NCI-H1436 (cell line): ENCODE measurements around the gene FURIN.
"Not testable (repeated sequence)": the region's sequence is repeated elsewhere in the genome, so short reads cannot be mapped to it uniquely, and the experiment has no call there.

Experiments
- DNase-seq: peaks from one replicate; lab custom pipeline; 2025; lab: John Stamatoyannopoulos, UW

FURIN gene

GRCh38 chr15:90870354-90871138 is 2.2 kb downstream of the FURIN start:
- DNase-seq: no peak

DNA sequence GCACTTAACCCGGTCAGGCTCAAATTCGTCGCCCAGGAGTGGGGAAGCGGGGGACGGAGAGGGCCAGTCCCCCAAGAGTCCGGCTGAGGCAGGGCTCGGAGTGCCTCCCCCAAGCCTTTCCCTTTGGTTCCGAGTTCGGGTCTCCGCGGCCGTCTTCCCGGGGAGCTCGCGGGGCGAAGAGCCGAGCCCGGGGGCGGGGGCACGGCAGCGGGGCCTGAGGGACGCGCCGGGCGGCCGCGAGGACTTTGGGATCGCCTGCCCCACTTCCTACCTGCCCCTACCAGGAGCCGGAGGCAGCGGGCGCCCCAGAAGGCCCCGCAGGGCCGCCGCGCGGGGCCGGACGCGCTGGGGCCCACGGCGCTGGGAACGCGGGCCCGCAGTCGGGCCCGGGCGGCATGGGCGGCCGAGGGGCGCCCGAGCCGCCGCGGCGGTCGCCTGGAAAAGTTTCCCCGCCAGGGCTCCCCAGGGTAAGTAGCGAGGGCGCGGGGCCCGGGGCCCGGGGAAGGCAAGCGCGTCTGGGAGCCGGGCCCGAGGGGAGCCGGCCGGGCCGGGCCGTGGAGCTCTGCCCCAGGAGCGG is 2.8 kb downstream of the FURIN start:
- no peak for DNase-seq

DNA sequence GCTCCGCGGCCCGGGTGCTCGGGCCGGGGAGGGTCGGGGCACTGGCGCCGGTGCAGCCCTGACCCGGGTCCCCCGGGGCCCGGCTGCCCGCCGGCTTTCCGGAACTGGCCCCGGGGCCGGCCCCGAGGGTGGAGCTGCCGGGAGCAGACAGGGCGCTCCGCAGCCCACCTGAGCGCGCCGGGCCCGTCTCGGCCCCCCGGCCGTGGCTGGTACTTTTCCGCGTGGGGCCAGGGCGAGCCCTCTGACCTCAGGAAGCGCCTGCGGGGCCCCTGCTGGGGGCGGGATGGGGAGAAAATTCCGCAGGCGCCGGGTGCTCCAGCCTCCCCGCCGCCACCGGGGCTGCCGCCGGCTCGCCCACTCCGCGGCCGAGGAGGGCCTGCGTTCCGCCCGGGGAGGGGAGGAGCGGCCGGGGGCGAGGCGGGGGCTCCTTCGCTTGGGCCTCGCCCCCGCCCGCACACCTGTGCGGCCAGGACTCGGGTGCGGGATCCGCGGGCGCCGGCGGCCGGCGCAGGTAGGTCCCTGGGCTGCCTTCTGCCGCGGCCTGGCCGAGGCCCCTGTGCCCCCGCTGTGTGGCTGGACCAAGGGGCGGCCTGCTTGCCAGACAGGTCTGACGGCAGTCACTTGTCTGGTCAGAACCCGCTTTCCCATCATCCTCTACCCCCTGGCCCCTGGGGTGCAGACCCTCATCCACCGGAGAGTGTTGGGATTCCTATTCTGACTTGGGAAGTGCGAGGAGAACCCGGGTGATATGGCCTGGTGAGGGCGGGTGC is 3.5 kb downstream of the FURIN start:
- DNase-seq: no peak

- DNase-seq: no peak
Measured at GRCh38 chr15:90872486-90873184, 4.2 kb downstream of the FURIN start.

- DNase-seq: no peak
Measured at GRCh38 chr15:90873488-90873997, 5.2 kb downstream of the FURIN start.

GRCh38 chr15:90873998-90874605 is 5.7 kb downstream of the FURIN start:
- no peak for DNase-seq

- not testable (repeated sequence) for DNase-seq
Measured at GRCh38 chr15:90874986-90875385, 6.6 kb downstream of the FURIN start.

- no peak for DNase-seq
Measured at GRCh38 chr15:90875549-90875981, 7.2 kb downstream of the FURIN start.

- no peak for DNase-seq
Measured at GRCh38 chr15:90876046-90876445, 7.7 kb downstream of the FURIN start.

- DNase-seq: no peak
Measured at GRCh38 chr15:90876512-90877170, 8.3 kb downstream of the FURIN start.

GRCh38 chr15:90877315-90877714 is 8.9 kb downstream of the FURIN start:
- DNase-seq: no peak

DNA sequence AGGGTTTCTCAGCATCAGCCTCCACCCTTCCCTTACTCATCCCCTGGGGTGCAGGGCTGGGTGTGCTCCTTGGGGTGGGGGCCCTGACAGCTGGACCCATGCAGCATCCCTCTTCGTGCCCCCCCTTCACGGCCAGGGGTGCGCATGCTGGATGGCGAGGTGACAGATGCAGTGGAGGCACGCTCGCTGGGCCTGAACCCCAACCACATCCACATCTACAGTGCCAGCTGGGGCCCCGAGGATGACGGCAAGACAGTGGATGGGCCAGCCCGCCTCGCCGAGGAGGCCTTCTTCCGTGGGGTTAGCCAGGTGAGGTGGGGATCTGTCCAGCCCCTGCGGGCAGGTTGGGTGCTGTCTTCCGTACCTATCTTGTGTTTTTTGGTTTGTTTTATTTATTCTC is 9.6 kb downstream of the FURIN start:
- DNase-seq: no peak

- no peak for DNase-seq
Measured at GRCh38 chr15:90878660-90879059, 10.3 kb downstream of the FURIN start.

DNA sequence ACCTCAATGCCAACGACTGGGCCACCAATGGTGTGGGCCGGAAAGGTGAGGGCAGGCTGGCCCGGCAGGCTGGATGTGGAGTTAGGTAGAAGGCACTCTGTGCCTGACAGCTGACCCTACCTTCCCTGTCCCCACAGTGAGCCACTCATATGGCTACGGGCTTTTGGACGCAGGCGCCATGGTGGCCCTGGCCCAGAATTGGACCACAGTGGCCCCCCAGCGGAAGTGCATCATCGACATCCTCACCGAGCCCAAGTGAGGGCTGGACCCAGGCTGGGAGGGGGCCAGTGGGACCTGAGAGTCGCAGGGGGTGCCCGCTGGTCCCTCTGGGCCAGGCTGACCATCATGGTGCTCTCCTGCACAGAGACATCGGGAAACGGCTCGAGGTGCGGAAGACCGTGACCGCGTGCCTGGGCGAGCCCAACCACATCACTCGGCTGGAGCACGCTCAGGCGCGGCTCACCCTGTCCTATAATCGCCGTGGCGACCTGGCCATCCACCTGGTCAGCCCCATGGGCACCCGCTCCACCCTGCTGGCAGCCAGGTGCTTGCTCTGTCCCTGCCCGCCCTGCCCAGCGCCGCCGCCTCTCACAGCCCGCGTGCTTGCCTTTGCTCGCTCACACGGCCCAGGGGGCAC is 11.5 kb downstream of the FURIN start:
- no peak for DNase-seq

- no peak for DNase-seq
Measured at GRCh38 chr15:90880381-90881145, 12.2 kb downstream of the FURIN start.

- DNase-seq: no peak
Measured at GRCh38 chr15:90881181-90881977, 13.0 kb downstream of the FURIN start.

- no peak for DNase-seq
Measured at GRCh38 chr15:90881978-90882721, 13.8 kb downstream of the FURIN start.

- DNase-seq: no peak
Measured at GRCh38 chr15:90882781-90883525, 14.6 kb downstream of the FURIN start.
